Effector CD4-positive, alpha-beta T cell (primary cell): Measurements from ENCODE around the gene ELP6.

Experiments
- DNase-seq: peaks from one replicate; pipeline ENCODE4 v3.0.0-alpha.2; 2020

The ELP6 gene

GRCh38 chr3:47455806-47456452, 57.6 kb downstream of the ELP6 start:
- DNase-seq: no peak

GRCh38 chr3:47452453-47453215, 60.9 kb downstream of the ELP6 start:
- no peak for DNase-seq
